Rectal smooth muscle tissue (tissue), 1 donor: Measurements from ENCODE around the gene SLC22A1.
"Not testable (repeated sequence)": the region's sequence is repeated elsewhere in the genome, so short reads cannot be mapped to it uniquely, and the experiment has no call there.

Source experiments
- H3K27ac ChIP-seq: one replicate; pipeline ENCODE4 v1.7.0; 2013; ENCODE audit warnings: low read depth, low read length, inconsistent platforms
- H3K27me3 ChIP-seq: one replicate; pipeline ENCODE4 v1.7.0; 2013; ENCODE audit warnings: low read length; ENCODE audit not compliant: control insufficient read depth, insufficient read depth
- H3K36me3 ChIP-seq: one replicate; pipeline ENCODE4 v1.7.0; 2013; ENCODE audit warnings: low read length; ENCODE audit not compliant: control insufficient read depth, insufficient read depth
- H3K4me1 ChIP-seq: one replicate; pipeline ENCODE4 v1.7.0; 2013; ENCODE audit warnings: low read length; ENCODE audit not compliant: control insufficient read depth, insufficient read depth
- H3K4me3 ChIP-seq: one replicate; pipeline ENCODE4 v1.7.0; 2013; ENCODE audit warnings: low read length
- H3K9ac ChIP-seq: one replicate; pipeline ENCODE4 v1.7.0; 2013; ENCODE audit warnings: low read length

Gene SLC22A1

DNA sequence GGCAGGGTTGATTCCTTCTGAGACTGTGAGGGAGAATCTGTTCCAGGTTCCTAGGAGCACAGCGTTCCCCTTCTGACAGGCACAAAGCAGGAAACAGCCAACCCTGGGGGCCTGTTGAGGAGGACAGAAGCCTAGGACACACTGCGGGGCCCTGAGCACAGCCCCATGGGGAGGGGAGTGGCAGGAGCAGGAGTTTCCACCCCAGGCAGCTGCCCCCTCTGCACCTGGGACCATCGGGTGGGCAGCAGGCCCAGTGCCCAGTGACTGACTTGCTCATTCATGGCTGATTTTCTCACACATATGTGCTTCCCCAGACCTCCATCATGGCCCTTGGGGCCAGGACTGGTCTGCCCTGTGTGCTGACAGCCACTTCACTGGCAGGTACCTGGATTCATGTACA is 6.2 kb upstream of the SLC22A1 start:
- Histone ChIP-seq H3K4me1 (no peaks in the 10 kb centered on the region), H3K36me3 (peaks cover 4% of the 10 kb centered on the region), H3K4me3 (no peak overlapping the region), H3K27ac (no peak overlapping the region), H3K27me3 (no peaks in the 10 kb centered on the region), H3K9ac (no peak overlapping the region)

- H3K4me1 ChIP-seq = no peaks in the 10 kb centered on the region
- H3K36me3 ChIP-seq = peaks cover 4% of the 10 kb centered on the region
- H3K27me3 ChIP-seq = no peaks in the 10 kb centered on the region
- no peak overlapping the region for H3K4me3 ChIP-seq
- no peak overlapping the region for H3K27ac ChIP-seq
- H3K9ac ChIP-seq = no peak overlapping the region
Measured at GRCh38 chr6:160116411-160116810, 5.2 kb upstream of the SLC22A1 start.

- Histone ChIP-seq H3K36me3 (peaks cover 4% of the 10 kb centered on the region), H3K27ac (no peak overlapping the region), H3K9ac (no peak overlapping the region), H3K4me1 (no peaks in the 10 kb centered on the region), H3K27me3 (no peaks in the 10 kb centered on the region), H3K4me3 (no peak overlapping the region)
Measured at GRCh38 chr6:160117137-160117536, 4.5 kb upstream of the SLC22A1 start.

GRCh38 chr6:160118620-160119229 is 2.9 kb upstream of the SLC22A1 start:
- Histone ChIP-seq H3K4me3 (no peak overlapping the region), H3K4me1 (no peaks in the 10 kb centered on the region), H3K27me3 (no peaks in the 10 kb centered on the region), H3K27ac (no peak overlapping the region), H3K36me3 (peaks cover 4% of the 10 kb centered on the region), H3K9ac (no peak overlapping the region)

- Histone ChIP-seq H3K4me1 (no peaks in the 10 kb centered on the region), H3K36me3 (peaks cover 4% of the 10 kb centered on the region), H3K27ac (no peak overlapping the region), H3K4me3 (no peak overlapping the region), H3K27me3 (no peaks in the 10 kb centered on the region), H3K9ac (no peak overlapping the region)
Measured at GRCh38 chr6:160120087-160120486, 1.5 kb upstream of the SLC22A1 start.

- Histone ChIP-seq H3K4me3 (no peak overlapping the region), H3K4me1 (no peaks in the 10 kb centered on the region), H3K36me3 (peaks cover 2% of the 10 kb centered on the region), H3K9ac (no peak overlapping the region), H3K27ac (no peak overlapping the region), H3K27me3 (no peaks in the 10 kb centered on the region)
Measured at GRCh38 chr6:160121981-160122380, 366 bp downstream of the SLC22A1 start.

DNA sequence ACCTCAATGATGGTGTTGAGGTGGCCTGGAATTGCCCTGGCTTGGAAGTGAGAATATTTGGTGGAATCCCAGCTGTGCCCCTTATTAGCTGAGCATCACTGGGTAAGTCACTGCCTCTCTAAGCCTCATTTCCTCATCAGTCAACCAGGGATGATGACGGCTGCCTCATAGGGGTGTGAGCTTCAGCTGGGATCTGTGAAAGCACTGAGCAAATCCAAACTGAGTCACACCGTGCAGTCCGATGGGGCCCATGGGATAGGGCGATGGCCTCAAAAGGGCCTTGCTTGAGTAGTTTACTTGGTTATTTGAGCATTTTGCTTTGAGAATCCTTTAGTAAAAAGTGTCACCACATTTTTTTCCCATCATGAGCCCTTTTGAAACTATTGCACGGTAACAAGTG is 1.1 kb downstream of the SLC22A1 start:
- Histone ChIP-seq H3K27ac (no peak overlapping the region), H3K4me1 (no peaks in the 10 kb centered on the region), H3K27me3 (no peaks in the 10 kb centered on the region), H3K4me3 (no peak overlapping the region), H3K36me3 (no peaks in the 10 kb centered on the region), H3K9ac (no peak overlapping the region)

DNA sequence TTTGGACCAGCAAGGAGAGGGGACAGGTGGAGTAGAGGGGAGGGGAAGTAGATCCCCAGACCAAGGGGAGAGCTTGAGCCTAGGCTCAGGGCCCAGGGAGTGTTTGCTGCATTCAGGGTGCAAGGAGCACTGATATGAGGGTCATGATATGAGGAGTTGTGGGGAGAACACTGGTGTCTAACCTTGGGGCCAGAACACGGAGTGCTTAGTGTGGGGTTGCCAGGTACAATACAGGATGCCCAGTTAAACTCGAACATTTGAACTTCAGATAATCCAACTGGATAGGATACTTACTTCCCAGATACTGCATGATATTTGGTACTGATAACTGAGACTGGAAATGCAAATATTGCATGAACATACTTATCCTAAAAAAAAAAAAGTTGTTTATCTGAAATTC is 2.4 kb downstream of the SLC22A1 start:
- H3K4me1 ChIP-seq = no peaks in the 10 kb centered on the region
- no peak overlapping the region for H3K4me3 ChIP-seq
- no peaks in the 10 kb centered on the region for H3K27me3 ChIP-seq
- no peaks in the 10 kb centered on the region for H3K36me3 ChIP-seq
- H3K27ac ChIP-seq = no peak overlapping the region
- no peak overlapping the region for H3K9ac ChIP-seq

DNA sequence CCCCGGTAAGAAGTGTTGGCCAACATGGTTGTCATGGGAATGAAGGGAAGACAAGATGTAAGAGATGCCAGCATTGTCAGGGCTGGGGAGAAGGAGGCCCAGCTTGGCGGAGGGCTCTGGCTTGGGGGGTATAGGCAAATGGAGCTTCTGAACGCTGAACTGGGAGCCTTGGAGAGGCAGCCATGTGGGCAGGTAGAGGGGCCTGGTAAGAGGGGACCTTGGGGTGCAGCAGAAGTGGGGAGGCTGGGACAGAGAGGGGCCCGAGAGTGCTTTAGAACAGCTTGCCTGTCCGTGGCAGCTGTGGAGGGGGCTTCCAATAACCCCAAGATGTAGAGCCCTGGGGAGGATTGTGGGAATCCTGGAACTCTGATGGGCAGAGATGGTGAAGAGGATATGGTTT is 3.0 kb downstream of the SLC22A1 start:
- Histone ChIP-seq H3K4me3 (no peak overlapping the region), H3K27ac (no peak overlapping the region), H3K9ac (no peak overlapping the region), H3K36me3 (no peaks in the 10 kb centered on the region), H3K27me3 (no peaks in the 10 kb centered on the region), H3K4me1 (no peaks in the 10 kb centered on the region)

DNA sequence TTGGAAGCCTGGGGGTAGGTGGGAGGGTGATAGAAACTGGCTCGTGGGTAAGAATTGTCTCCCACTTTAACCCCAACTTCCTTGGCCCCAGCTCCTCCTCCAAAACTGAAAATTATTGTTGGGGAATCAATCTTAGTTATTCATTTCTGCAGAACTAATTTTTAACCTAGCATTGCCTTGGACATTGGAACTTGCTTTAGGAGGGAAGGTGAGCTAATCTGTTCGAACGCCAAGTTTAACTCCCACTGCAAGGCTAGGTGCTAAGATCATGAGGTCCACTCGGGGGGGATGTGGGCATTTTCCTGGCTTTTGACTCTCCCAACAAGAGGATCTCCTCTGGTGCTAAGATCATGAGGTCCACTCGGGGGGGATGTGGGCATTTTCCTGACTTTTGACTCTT is 3.5 kb downstream of the SLC22A1 start:
- not testable (repeated sequence) for H3K36me3 ChIP-seq, H3K4me1 ChIP-seq, H3K4me3 ChIP-seq, H3K27ac ChIP-seq, H3K9ac ChIP-seq, H3K27me3 ChIP-seq

- Histone ChIP-seq H3K36me3 (no peaks in the 10 kb centered on the region), H3K27me3 (no peaks in the 10 kb centered on the region), H3K9ac (no peak overlapping the region), H3K4me1 (no peaks in the 10 kb centered on the region), H3K4me3 (no peak overlapping the region), H3K27ac (no peak overlapping the region)
Measured at GRCh38 chr6:160127270-160128124, 5.9 kb downstream of the SLC22A1 start.

DNA sequence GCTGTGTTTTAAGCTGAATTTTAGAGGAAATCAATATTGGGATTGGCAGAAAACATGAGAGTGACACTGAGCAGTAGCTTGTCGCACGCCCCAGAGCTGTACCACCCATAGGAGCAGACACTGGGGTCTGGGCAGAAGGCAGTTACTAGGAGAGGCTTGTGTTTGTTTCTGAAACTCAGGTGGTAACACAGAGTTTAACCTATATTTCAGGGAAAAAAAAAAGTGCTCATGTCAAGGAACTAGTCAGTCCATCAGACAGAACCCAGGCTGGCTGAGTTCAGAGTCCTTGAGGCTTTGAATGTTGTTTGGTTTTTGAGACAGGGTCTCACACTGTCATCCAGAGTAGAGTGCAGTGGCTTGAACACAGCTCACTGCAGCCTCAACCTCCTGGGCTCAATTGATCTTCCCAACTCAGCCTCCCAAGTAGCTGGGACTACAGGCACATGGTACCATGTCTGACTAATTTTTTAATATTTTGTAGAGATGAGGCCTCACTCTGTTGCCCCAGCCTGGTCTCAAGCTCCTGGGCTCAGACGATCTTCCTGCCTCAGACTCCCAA is 6.6 kb downstream of the SLC22A1 start:
- Histone ChIP-seq H3K27me3 (no peaks in the 10 kb centered on the region), H3K4me1 (no peaks in the 10 kb centered on the region), H3K27ac (no peak overlapping the region), H3K9ac (no peak overlapping the region), H3K4me3 (no peak overlapping the region), H3K36me3 (no peaks in the 10 kb centered on the region)
